Vagina (tissue), 2 donors: ENCODE measurements around the gene KCNA5.

Experiments
- POLR2AphosphoS5 ChIP-seq, 2 donors: sonication (generic); formaldehyde crosslinking; IDR thresholded peaks; one replicate each; pipeline ENCODE4 v1.9.0; 2017; ENCODE audit warnings: antibody characterized with exemption in 2 of 2, mild to moderate bottlenecking in 2 of 2, low read depth in 1 of 2; ENCODE audit not compliant: insufficient read depth in 1 of 2
- TF ChIP-seq, protein P1 (sequence below), 3 experiments: fragments of 450-650 bp in 2 of 3; fragments of 200-600 bp in 1 of 3; sonication (generic) in 1 of 3; IDR thresholded peaks; one replicate each; pipeline ENCODE4 v1.5.1; 2017 to 2019; ENCODE audit warnings: antibody characterized with exemption in 3 of 3, mild to moderate bottlenecking in 2 of 3, moderate library complexity in 2 of 3

- TF ChIP-seq, protein P1, sequence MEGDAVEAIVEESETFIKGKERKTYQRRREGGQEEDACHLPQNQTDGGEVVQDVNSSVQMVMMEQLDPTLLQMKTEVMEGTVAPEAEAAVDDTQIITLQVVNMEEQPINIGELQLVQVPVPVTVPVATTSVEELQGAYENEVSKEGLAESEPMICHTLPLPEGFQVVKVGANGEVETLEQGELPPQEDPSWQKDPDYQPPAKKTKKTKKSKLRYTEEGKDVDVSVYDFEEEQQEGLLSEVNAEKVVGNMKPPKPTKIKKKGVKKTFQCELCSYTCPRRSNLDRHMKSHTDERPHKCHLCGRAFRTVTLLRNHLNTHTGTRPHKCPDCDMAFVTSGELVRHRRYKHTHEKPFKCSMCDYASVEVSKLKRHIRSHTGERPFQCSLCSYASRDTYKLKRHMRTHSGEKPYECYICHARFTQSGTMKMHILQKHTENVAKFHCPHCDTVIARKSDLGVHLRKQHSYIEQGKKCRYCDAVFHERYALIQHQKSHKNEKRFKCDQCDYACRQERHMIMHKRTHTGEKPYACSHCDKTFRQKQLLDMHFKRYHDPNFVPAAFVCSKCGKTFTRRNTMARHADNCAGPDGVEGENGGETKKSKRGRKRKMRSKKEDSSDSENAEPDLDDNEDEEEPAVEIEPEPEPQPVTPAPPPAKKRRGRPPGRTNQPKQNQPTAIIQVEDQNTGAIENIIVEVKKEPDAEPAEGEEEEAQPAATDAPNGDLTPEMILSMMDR (IDR thresholded peaks at IDR 0.05): no peak
- TF ChIP-seq POLR2AphosphoS5 (IDR thresholded peaks at IDR 0.05; ENCODE audit: insufficient read depth in 1 of 2, low read depth in 1 of 2): no peak
Observed at GRCh38 chr12:5051334-5051733, 7.7 kb downstream of the KCNA5 start.
